Kidney epithelial cell (primary cell): ENCODE results near the gene NSMCE1. TPM values are rescaled to one million over a fixed set of nuclear protein-coding genes. Genes with fewer than 3 reads are reported as not detected.

Experiments used
- DNase-seq: peaks from one replicate; pipeline ENCODE4 v3.0.0-alpha.2; 2010; ENCODE audit warnings: low read depth
- H3K27me3 ChIP-seq: 2 replicates; pipeline ENCODE4 v1.6.0; 2011; ENCODE audit warnings: low read length; ENCODE audit not compliant: control insufficient read depth, insufficient read depth
- H3K36me3 ChIP-seq: 2 replicates; pipeline ENCODE4 v1.5.1; 2011; ENCODE audit warnings: low read length; ENCODE audit not compliant: control insufficient read depth, insufficient read depth
- H3K4me3 ChIP-seq: 2 replicates; pipeline ENCODE4 v1.5.1; 2011; ENCODE audit warnings: low read depth, mild to moderate bottlenecking, control low read depth, low read length
- CTCF ChIP-seq: IDR thresholded peaks from 2 replicates; pipeline ENCODE4 v1.5.1; 2011; ENCODE audit warnings: mild to moderate bottlenecking, moderate library complexity, low read length, control low read depth, inconsistent platforms; ENCODE audit not compliant: insufficient read depth, poor library complexity, severe bottlenecking
- total RNA-seq: library from RNA; depleted of rRNA; stranded (reverse); fragments of >200 nt; gene quantifications from 2 replicates; pipeline ENCODE4 v1.2.3, GENCODE V29; 2015

Gene NSMCE1
- 88.9 and 94.8 TPM in 2 replicates for total RNA-seq

GRCh38 chr16:27268376-27269299 is at the start of gene NSMCE1:
Gene NSMCE1, minus strand, starts transcription at chr16:27268772. Its CDS starts 11,202 bp downstream, at chr16:27257570.
- peak; percentile 19 for TF ChIP-seq CTCF

GRCh38 chr16:27317738-27318391 is 49.3 kb upstream of the NSMCE1 start:
- no peak overlapping the region for H3K4me3 ChIP-seq

More at GRCh38 chr16:27268376-27269299, at the start of gene NSMCE1:
- Histone ChIP-seq H3K4me3 (peak within 1 kb of the TSS; percentile 94), H3K36me3 (no peaks in the 10 kb centered on the region), H3K27me3 (no peaks in the 10 kb centered on the region)
- peak; percentile 77 for DNase-seq

GRCh38 chr16:27317320-27317719 is 48.7 kb upstream of the NSMCE1 start:
- Histone ChIP-seq H3K4me3 (no peak overlapping the region), H3K27me3 (no peaks in the 10 kb centered on the region), H3K36me3 (no peaks in the 10 kb centered on the region)
- TF ChIP-seq CTCF, result no peak
- DNase-seq, result no peak

More at GRCh38 chr16:27317738-27318391, 49.3 kb upstream of the NSMCE1 start:
- Histone ChIP-seq H3K36me3 (no peaks in the 10 kb centered on the region), H3K27me3 (no peaks in the 10 kb centered on the region)
- TF ChIP-seq CTCF, result no peak
- no peak for DNase-seq

- no peak overlapping the region for H3K4me3 ChIP-seq
- no peak for DNase-seq
- no peaks in the 10 kb centered on the region for H3K27me3 ChIP-seq
- TF ChIP-seq CTCF, result no peak
- no peaks in the 10 kb centered on the region for H3K36me3 ChIP-seq
Measured at GRCh38 chr16:27316038-27316680, 47.6 kb upstream of the NSMCE1 start.

- no peaks in the 10 kb centered on the region for H3K36me3 ChIP-seq
- no peak overlapping the region for H3K4me3 ChIP-seq
- peak; percentile 6 for TF ChIP-seq CTCF
- no peak for DNase-seq
- H3K27me3 ChIP-seq, result no peaks in the 10 kb centered on the region
Measured at GRCh38 chr16:27315333-27316037, 46.9 kb upstream of the NSMCE1 start.
